BLaER1 treated with 17β-estradiol and CSF1 and Interleukin-3, amounts not matched to agents 10 nM and 100 nM (cell line): ENCODE results near the gene SRA1.
"Not testable (repeated sequence)": the region's sequence is repeated elsewhere in the genome, so short reads cannot be mapped to it uniquely, and the experiment has no call there.

Source experiments
- H3K27ac ChIP-seq, 11 experiments: shearing (Covaris generic); formaldehyde crosslinking; 2 replicates each; pipeline ENCODE4 v1.8.1; 2022
- H3K27me3 ChIP-seq, 11 experiments: shearing (Covaris generic); formaldehyde crosslinking; 2 replicates each; pipeline ENCODE4 v1.8.1; 2022
- H3K36me3 ChIP-seq, 11 experiments: shearing (Covaris generic); formaldehyde crosslinking; 2 replicates each; pipeline ENCODE4 v1.8.1; 2022
- H3K4me1 ChIP-seq, 10 experiments: shearing (Covaris generic); formaldehyde crosslinking; 2 replicates each; pipeline ENCODE4 v1.8.1; 2022
- H3K4me2 ChIP-seq, 11 experiments: shearing (Covaris generic); formaldehyde crosslinking; 2 replicates each; pipeline ENCODE4 v1.8.1; 2022
- H3K4me3 ChIP-seq, 10 experiments: shearing (Covaris generic); formaldehyde crosslinking; 2 replicates each; pipeline ENCODE4 v1.8.1; 2022
- H3K9ac ChIP-seq, 11 experiments: shearing (Covaris generic); formaldehyde crosslinking; 2 replicates each; pipeline ENCODE4 v1.8.1; 2022
- H3K9me3 ChIP-seq, 11 experiments: shearing (Covaris generic); formaldehyde crosslinking; replicated peaks in 1 of 11; 2 replicates each; pipeline ENCODE4 v1.8.1; 2022
- H4K20me1 ChIP-seq, 11 experiments: shearing (Covaris generic); formaldehyde crosslinking; 2 replicates each; pipeline ENCODE4 v1.8.1; 2022
- Cebpa-rat ChIP-seq, 11 experiments: shearing (Covaris generic); IDR thresholded peaks; 2 replicates each; pipeline ENCODE4 v1.8.1; 2022

The SRA1 gene

DNA sequence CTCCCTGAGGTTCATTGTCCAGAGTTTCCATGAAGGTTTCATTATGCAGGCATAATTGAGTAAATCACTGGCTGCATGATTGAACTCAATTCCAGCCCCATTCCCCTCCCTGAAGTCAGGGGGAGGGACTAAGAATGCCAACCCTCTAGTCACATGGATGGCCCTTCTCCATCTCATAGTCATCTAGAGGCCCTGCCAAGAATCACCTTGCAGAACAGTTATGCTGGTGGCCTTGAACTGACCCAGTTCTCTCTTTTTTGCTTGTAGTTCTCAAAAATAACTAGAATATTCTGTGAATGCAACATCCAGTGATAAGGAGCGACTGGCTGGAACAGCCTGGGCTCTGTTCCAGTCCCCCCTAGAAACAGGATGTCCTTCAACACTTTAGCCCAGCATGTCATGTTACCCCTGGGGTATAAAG is 39.1 kb upstream of the SRA1 start:
- H3K4me3 ChIP-seq, result peak overlapping the region in 4 of 10 experiments; percentile 21 to 69 (median 58); a peak in 6 of 20 replicates
- TF ChIP-seq Cebpa-rat (IDR thresholded peaks at IDR 0.05), result no peak
- no peaks in the 10 kb centered on the region for H3K27me3 ChIP-seq
- H3K4me2 ChIP-seq, result peak overlapping the region in 7 of 11 experiments; percentile 55 to 98 (median 90); a peak in 14 of 22 replicates
- peaks cover 0 to 94% (median 39%) of the 10 kb centered on the region in 10 experiments; a peak in 15 of 20 replicates for H3K4me1 ChIP-seq
- no peaks in the 10 kb centered on the region for H4K20me1 ChIP-seq
- H3K9ac ChIP-seq, result peak overlapping the region in 5 of 11 experiments; percentile 73 to 96 (median 78); a peak in 10 of 22 replicates
- peak overlapping the region in 8 of 11 experiments; percentile 44 to 99 (median 89); a peak in 15 of 22 replicates for H3K27ac ChIP-seq
- peaks cover 0 to 23% (median 0%) of the 10 kb centered on the region in 11 experiments; a peak in 6 of 22 replicates for H3K9me3 ChIP-seq
- H3K36me3 ChIP-seq, result peaks cover 0 to 31% (median 0%) of the 10 kb centered on the region in 11 experiments; a peak in 5 of 22 replicates

DNA sequence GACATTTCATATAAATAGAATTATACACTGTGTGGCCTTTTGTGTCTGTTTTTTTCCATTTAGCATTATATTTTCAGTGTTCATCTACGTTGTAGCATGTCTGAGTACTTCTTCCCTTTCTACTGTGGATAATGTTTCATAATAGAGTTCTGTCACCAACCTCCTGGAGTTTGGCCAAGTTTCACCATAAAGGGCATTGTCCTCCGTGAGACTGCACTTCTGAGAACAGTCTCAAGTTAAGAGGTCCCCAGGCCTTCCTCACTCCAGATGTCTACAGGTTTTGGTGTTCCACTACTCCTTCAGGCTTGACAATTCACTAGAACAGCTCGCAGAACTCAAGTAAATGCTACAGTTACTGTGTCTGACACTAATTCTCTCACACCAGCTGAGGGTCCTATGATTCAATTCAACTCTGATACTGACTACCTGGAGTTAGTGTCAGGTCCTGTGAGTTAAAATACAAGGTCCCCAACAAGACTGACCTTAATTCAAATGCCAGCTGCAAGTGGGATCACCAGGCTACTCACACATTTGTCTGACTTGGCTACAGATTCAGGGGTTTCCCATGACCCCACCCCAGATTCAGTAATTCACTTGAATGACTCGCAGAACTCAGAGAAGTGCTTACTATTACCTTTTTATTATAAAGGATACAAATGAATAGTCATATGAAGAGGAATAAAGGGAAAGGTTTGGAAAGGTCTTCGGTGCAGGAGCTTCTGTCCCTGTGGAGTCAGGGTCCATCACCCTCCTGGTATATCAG is 38.4 kb upstream of the SRA1 start:
- peaks cover 0 to 17% (median 0%) of the 10 kb centered on the region in 11 experiments; a peak in 2 of 22 replicates for H3K9me3 ChIP-seq
- H4K20me1 ChIP-seq, result no peaks in the 10 kb centered on the region
- H3K27ac ChIP-seq, result peak overlapping the region in 9 of 11 experiments; percentile 44 to 99 (median 88); a peak in 18 of 22 replicates
- H3K4me3 ChIP-seq, result peak overlapping the region in 4 of 10 experiments; percentile 20 to 69 (median 58); a peak in 5 of 20 replicates
- H3K4me2 ChIP-seq, result peak overlapping the region in 8 of 11 experiments; percentile 2 to 98 (median 86); a peak in 15 of 22 replicates
- peak overlapping the region in 6 of 11 experiments; percentile 51 to 96 (median 78); a peak in 13 of 22 replicates for H3K9ac ChIP-seq
- peak in 2 of 11 experiments; percentile 43 to 63; a peak in 4 of 22 replicates for TF ChIP-seq Cebpa-rat (IDR thresholded peaks at IDR 0.05)
- peaks cover 0 to 25% (median 0%) of the 10 kb centered on the region in 11 experiments; a peak in 4 of 22 replicates for H3K36me3 ChIP-seq
- peaks cover 0 to 94% (median 42%) of the 10 kb centered on the region in 10 experiments; a peak in 15 of 20 replicates for H3K4me1 ChIP-seq
- H3K27me3 ChIP-seq, result no peaks in the 10 kb centered on the region

DNA sequence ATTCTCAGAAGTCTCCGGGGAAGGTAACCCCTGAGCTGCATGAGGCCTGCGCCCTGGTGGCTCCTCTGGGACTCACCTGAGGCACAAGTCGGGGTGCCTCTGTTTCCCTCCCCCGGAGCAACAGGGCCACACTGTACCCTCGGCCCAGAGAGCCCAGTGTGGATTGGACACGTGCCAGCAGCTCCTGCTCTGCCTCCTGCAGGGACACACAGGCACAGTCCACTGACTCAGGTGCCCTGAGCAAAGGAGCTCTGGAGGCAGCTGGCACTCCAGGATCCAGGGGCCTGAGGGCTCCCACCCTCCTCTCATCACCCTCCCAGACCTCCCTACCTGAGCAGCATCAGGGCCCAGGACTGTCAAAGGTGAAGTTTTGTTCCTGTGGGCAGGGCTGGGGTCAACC is 36.9 kb upstream of the SRA1 start:
- Histone ChIP-seq H3K4me1 (peaks cover 0 to 94% (median 52%) of the 10 kb centered on the region in 10 experiments; a peak in 15 of 20 replicates), H3K9ac (peak overlapping the region in 5 of 11 experiments; percentile 36 to 93 (median 68); a peak in 8 of 22 replicates), H3K36me3 (peaks cover 0 to 20% (median 0%) of the 10 kb centered on the region in 11 experiments; a peak in 4 of 22 replicates), H3K9me3 (peaks cover 0 to 8% (median 0%) of the 10 kb centered on the region in 11 experiments; a peak in 2 of 22 replicates), H3K4me2 (peak overlapping the region in 5 of 11 experiments; percentile 83 to 98 (median 92); a peak in 10 of 22 replicates), H3K27ac (peak overlapping the region in 6 of 11 experiments; percentile 55 to 99 (median 90); a peak in 12 of 22 replicates), H3K4me3 (peak overlapping the region in 3 of 10 experiments; percentile 27 to 34 (median 27); a peak in 3 of 20 replicates), H4K20me1 (no peaks in the 10 kb centered on the region), H3K27me3 (no peaks in the 10 kb centered on the region)
- TF ChIP-seq Cebpa-rat (IDR thresholded peaks at IDR 0.05), result no peak

DNA sequence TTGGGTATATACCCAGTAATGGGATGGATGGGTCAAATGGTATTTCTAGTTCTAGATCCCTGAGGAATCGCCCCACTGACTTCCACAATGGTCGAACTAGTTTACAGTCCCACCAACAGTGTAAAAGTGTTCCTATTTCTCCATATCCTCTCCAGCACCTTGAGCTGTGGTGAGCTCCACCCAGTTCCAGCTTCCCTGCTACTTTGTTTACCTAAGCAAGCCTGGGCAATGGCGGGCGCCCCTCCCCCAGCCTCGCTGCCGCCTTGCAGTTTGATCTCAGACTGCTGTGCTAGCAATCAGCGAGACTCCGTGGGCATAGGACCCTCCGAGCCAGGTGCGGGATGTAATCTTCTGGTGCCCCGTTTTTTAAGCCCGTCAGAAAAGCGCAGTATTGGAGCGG is 35.8 kb upstream of the SRA1 start:
- peaks cover 0 to 10% (median 0%) of the 10 kb centered on the region in 11 experiments; a peak in 1 of 22 replicates for H3K36me3 ChIP-seq
- peak overlapping the region in 3 of 11 experiments; percentile 90 to 98 (median 92); a peak in 6 of 22 replicates for H3K4me2 ChIP-seq
- H4K20me1 ChIP-seq, H3K9ac ChIP-seq, H3K27me3 ChIP-seq, H3K9me3 ChIP-seq: not testable (repeated sequence)
- H3K4me1 ChIP-seq, result peaks cover 0 to 94% (median 63%) of the 10 kb centered on the region in 10 experiments; a peak in 15 of 20 replicates
- peak overlapping the region in 5 of 11 experiments; percentile 10 to 99 (median 91); a peak in 7 of 22 replicates for H3K27ac ChIP-seq
- H3K4me3 ChIP-seq, result peak overlapping the region in 1 of 10 experiments; percentile 34; a peak in 1 of 20 replicates

DNA sequence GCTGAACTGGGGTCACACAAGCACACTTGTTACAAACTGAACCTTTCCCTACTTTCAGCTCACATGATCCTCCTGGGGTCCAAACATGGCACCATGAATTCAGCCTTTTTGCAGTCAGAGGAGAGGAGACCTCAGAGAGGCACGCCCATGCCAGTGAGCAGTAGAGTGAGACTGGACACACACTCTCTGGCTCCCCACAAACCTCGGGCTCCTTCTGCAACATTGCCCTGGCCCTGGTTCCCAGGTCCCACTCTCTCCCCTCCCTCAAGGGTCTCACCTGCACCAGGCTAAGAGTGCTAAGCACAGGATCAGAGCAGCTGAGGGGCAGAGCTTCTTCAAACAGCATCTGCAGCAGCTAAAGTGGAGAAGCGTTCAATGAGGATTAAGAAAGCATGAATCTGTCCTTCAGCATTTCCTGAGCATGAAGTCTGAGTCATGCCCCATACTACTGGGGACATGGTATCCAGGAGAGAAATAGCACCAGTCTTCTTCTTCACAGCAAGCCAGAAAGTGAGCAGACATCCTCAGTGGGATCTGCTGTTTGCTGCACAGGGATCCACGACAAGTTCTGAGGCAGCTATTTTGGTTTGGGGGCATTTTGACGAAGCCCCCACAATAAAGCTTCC is 34.6 kb upstream of the SRA1 start:
- Histone ChIP-seq H3K4me2 (peak overlapping the region in 7 of 11 experiments; percentile 42 to 99 (median 88); a peak in 14 of 22 replicates), H3K4me1 (peaks cover 0 to 94% (median 61%) of the 10 kb centered on the region in 10 experiments; a peak in 15 of 20 replicates), H4K20me1 (no peaks in the 10 kb centered on the region), H3K36me3 (peaks cover 0 to 12% (median 0%) of the 10 kb centered on the region in 11 experiments; a peak in 3 of 22 replicates), H3K9ac (peak overlapping the region in 6 of 11 experiments; percentile 17 to 92 (median 76); a peak in 11 of 22 replicates), H3K27ac (peak overlapping the region in 8 of 11 experiments; percentile 25 to 95 (median 76); a peak in 15 of 22 replicates), H3K4me3 (peak overlapping the region in 4 of 10 experiments; percentile 43 to 59 (median 52); a peak in 9 of 20 replicates), H3K27me3 (no peaks in the 10 kb centered on the region), H3K9me3 (peaks cover 0 to 14% (median 0%) of the 10 kb centered on the region in 11 experiments; a peak in 5 of 22 replicates)
- TF ChIP-seq Cebpa-rat (IDR thresholded peaks at IDR 0.05), result no peak

DNA sequence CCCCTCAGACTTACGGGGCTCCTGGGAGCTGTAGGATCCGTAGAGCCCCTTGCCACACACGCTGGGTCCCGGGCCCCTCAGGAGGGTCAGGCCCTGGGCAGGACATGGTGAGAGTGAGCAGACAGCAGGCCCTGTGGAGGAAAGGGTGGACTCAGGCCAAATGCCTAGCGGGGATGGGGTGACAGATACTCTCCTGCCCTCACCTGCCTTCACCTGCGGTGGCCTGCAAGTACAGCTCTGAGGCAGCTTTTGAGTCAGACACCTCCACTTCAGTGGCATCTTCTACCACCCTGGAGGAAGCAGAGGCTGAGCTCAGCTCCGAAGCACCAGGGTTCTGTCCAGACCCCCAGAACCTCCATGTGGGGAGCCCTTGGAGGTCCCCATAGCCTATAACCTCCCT is 33.6 kb upstream of the SRA1 start:
- no peaks in the 10 kb centered on the region for H3K27me3 ChIP-seq
- no peak for TF ChIP-seq Cebpa-rat (IDR thresholded peaks at IDR 0.05)
- H3K36me3 ChIP-seq, result peaks cover 0 to 22% (median 0%) of the 10 kb centered on the region in 11 experiments; a peak in 5 of 22 replicates
- H3K27ac ChIP-seq, result peak overlapping the region in 6 of 11 experiments; percentile 48 to 95 (median 82); a peak in 12 of 22 replicates
- H3K4me1 ChIP-seq, result peaks cover 0 to 94% (median 51%) of the 10 kb centered on the region in 10 experiments; a peak in 15 of 20 replicates
- peak overlapping the region in 6 of 11 experiments; percentile 1 to 99 (median 92); a peak in 10 of 22 replicates for H3K4me2 ChIP-seq
- H3K9me3 ChIP-seq, result peaks cover 0 to 22% (median 2%) of the 10 kb centered on the region in 11 experiments; a peak in 7 of 22 replicates
- no peaks in the 10 kb centered on the region for H4K20me1 ChIP-seq
- H3K4me3 ChIP-seq, result peak overlapping the region in 4 of 10 experiments; percentile 43 to 59 (median 52); a peak in 7 of 20 replicates
- H3K9ac ChIP-seq, result peak overlapping the region in 4 of 11 experiments; percentile 71 to 92 (median 86); a peak in 7 of 22 replicates

DNA sequence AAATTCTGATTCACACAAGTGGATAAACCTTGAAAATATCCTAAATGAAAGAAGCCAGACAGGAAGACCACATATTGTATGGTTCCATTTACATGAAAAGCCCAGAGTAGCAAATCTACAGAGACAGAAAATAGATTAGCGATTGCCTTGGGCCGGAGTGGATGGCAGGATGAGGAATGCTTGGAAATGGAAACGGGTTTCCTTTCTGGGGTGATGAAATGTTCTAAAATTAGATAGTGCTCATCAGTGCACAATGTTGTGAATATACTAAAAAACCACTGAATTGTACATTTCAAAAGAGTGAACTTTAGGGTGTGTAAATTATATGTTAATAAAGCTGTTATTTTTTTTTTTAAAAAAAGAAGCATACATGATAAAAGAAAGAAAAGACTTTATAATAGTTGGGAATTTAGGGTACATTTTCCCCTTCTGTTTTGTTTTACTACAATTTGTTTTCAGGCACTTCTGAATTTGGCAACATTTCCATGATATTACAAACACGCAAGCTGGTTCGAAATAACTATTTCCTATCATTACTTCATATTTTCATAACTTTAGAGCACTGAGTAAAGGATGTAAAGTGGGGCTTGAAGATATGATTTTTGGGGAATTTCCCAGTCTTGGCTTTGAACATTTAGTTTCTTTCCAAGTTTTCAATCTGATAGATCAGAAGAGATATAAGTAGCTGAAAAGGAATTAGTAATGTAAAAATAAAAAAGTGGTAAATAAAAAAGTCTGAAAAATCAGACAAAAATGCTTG is 31.2 kb upstream of the SRA1 start:
- Histone ChIP-seq H3K4me2 (peak overlapping the region in 7 of 11 experiments; percentile 3 to 99 (median 82); a peak in 12 of 22 replicates), H3K9ac (peak overlapping the region in 4 of 11 experiments; percentile 69 to 92 (median 86); a peak in 8 of 22 replicates), H3K4me3 (peak overlapping the region in 3 of 10 experiments; percentile 14 to 23 (median 16); a peak in 3 of 20 replicates), H3K27me3 (no peaks in the 10 kb centered on the region), H3K27ac (peak overlapping the region in 6 of 11 experiments; percentile 24 to 95 (median 82); a peak in 10 of 22 replicates), H3K4me1 (peaks cover 0 to 87% (median 34%) of the 10 kb centered on the region in 10 experiments; a peak in 15 of 20 replicates), H3K9me3 (peaks cover 0 to 30% (median 5%) of the 10 kb centered on the region in 11 experiments; a peak in 13 of 22 replicates), H3K36me3 (peaks cover 0 to 45% (median 0%) of the 10 kb centered on the region in 11 experiments; a peak in 7 of 22 replicates), H4K20me1 (no peaks in the 10 kb centered on the region)
- no peak for TF ChIP-seq Cebpa-rat (IDR thresholded peaks at IDR 0.05)
